HG03457 (cell line): ENCODE measurements around the gene ADORA3.

Source experiments
- ATAC-seq: cut with Tn5 transposase; IDR thresholded peaks from one replicate; pipeline ENCODE4 v1.9.1; 2021; ENCODE audit warnings: moderate number of reproducible peaks; ENCODE audit not compliant: unreplicated experiment

ADORA3 gene

DNA sequence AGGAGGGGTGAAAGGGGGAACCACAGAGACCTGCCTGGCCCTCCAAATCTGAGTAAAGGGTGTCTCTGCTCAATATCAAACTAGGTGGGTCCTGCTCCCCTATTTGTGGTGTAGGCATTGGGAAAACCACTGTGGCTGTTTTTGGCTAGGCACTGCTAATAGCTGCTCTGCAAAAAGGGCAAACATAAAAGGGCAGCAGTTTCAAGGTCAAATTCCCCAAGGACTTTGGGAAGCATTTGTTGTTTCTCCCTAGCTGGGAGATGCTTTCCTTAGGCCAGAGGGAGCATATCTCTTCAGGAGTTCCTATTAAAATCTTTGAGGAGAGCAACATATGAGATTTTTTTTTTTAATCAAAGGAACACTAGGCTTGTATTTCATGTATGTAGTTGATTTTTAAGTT, 27.2 kb downstream of the ADORA3 start:
- ATAC-seq, result no peak

DNA sequence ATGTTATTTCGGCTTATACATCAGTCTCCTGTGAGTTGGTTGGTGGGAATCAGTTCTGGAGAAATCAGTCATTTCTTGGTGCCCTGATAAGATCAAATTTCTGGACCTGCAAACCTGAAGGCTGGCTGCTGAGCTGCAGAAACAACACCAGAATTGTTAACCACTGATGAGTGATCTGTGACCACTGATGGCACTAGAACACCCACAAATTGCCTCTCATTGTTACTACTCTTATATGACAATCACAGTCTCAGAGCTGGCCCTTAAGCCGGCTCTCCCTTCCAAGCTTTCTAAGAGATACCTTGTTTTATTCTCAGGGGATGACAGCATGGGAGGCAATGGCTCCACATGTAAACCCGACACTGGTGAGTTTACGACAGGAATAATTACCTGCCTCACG, 27.7 kb downstream of the ADORA3 start:
- ATAC-seq, result no peak

DNA sequence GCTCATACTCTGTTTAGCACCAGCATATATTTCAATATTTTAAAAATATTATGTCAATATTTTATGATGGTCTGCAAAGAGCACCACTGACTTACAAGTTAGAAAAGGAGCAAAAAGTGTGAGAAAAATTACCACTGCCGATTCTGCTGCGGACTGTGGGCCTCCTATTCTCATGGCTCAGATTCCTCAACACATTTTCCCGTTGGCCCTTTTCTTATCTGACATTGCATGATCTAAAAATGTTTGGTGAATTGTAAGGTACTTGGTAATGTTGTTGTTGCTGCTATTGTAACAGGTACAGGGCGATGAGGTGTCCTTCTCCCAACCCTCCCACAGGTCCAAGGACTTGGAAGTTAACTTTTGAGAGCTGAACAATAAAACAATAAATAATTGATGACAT, 28.9 kb downstream of the ADORA3 start:
- no peak for ATAC-seq

GRCh38 chr1:111474106-111474505, 29.3 kb downstream of the ADORA3 start:
- no peak for ATAC-seq

DNA sequence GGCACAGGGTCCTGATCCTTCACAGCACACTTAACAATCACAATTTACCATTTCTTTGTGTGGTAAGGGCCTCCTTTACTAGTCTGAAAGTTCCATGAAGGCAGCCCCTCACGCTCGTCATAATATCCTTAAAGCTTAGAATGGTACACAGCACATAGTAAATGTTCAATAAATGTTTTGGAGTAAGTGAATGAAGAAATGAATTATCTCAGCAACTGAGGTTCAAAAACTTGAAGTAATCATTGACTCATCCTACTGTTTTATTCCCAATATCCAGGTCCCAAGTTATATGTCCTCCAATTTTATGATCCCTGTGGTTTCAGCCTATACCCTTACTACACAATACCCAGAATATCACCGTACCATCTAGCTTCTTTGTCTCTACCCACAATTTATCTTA, 31.9 kb downstream of the ADORA3 start:
- no peak for ATAC-seq

GRCh38 chr1:111471012-111471411, 32.4 kb downstream of the ADORA3 start:
- no peak for ATAC-seq

DNA sequence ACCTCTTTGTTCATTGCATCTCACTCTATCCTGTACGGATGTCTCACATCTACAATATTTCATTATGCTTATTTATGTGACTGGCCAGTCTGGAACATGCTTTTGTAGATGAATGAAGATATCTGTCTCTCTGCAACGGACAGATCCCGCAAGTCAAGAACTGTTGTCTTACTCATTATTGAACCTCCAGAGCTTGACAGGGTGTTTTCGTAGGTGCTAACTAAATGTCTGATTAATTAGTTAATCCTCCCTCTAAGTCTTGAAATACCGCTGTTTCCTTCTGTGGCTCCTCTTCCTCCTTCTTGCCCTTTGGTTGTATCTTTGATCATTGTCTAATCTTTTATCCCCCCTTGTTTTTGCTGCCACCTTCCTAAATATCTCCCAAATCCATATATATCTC, 32.8 kb downstream of the ADORA3 start:
- no peak for ATAC-seq

GRCh38 chr1:111469539-111469938, 33.9 kb downstream of the ADORA3 start:
- ATAC-seq, result no peak

DNA sequence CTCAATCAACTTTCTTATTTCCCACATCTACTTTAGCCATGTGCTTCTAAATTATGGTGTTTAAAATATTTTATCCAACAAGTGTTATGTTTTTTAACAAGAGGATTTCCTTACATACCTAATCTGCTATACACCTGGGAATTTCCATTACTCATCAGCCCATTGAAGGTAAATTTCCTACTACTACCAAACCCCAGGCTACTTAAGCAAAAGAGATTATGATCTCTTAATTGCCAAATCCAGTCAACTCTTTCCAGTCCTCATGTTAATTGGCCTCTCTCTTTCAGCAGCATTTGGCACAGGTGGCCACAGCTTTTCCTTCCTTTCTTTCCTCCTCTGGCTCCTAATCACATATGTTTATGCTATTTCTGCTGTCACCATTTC, 34.7 kb downstream of the ADORA3 start:
- ATAC-seq, result no peak

DNA sequence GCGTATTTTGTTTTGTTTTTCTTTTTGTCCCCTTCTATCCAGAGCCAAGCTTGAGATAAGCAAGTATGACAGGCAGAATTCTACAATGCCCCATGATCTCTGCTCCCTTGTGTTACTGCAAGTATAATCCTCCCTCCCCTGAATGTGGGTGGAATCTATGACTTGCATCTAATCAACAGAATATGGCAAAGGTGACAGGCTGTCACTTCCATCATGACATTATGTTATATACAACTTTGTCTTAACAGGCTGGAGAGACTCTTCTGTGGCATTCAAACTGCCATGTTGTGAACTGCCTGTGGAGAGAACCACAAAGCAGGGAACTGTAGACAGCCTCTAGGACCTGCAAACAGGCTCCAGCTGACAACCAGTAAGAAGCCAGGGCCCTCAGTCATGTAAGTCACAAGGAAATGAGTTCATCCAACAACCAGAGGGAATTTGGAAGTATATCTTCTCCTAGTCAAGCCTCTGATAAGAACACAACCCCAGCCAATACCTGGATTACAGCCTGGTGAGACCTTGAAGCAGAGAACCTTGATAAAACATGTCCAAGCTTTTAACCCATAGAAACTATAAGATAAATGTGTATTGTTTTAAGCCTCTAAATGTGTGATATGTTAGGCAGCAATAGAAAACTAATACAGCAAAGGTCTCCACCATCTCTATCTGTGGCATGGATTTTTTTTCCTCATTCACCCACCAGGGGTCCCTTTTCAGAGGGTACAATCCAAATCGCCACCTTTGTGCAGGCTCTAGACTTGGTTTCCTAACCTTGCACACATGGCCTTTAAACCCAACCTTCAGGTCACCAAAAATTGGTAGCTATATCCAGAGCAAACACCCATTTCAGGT, 35.3 kb downstream of the ADORA3 start:
- no peak for ATAC-seq

DNA sequence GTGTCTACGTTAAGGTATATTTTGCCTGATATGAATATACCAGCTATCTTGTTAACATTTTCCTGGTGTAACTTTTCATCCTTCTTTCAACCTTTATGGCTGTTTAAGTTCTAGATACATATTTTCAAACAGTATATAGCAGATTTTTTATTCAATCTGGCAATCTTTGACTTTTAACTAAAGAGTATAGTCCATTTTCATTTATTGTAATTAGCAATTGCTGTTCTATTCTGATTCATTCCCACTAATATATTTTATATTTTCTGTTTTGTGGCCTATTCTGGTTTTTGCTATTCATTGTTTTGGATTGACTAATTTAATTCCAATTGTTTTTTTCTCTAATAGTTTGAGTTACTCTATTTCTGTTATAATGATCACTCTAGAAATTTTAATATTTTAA, 37.0 kb downstream of the ADORA3 start:
- ATAC-seq, result no peak

DNA sequence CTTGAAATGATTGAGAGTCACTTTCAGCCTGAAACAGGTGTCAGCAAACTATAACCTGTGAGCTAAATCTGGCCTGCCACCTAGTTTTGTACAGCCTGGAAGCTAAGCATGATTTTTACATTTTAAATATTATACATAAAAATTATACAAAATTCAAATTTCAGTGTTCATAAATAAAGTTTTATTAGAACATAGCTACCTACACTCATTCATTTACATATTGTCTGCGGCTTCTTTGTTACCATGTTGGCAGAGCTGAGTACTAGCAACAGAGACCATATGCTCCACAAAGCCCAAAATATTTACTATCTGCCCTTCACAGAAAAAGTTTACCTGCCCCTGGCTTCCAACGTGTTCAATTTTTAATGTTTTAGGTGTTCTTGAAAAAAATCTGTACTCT, 37.7 kb downstream of the ADORA3 start:
- ATAC-seq, result no peak

- no peak for ATAC-seq
Observed at GRCh38 chr1:111463029-111463683, 40.3 kb downstream of the ADORA3 start.

DNA sequence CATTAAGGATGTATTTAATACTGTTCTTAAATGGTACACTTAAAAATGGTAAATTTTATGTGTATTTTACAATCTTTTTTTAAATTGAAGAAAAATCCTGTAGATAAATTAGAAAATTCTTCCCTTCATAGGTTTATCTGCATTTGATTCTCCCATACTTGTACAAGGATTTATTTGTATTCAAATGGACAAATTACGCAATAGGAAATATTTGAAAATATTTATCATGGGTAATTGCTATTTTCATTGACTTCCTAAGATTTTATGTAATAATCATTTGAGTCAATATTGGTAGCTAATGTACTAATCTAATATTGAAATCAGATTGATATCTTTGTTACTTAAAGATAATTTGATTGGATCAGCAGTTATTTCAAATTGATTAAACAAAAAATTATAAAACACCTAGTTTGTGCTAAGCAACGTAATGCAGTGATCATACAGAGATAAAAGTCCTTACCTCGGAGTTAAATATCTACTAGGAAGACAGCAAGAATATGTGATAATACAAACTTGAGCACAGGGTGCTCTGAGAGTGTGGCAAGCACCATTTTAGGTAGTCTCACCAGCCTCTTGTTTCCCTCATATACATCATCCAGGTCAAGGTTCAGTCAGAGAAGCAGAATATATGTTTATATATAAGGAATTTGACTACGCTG, 40.9 kb downstream of the ADORA3 start:
- ATAC-seq, result no peak

GRCh38 chr1:111461765-111462164, 41.7 kb downstream of the ADORA3 start:
- ATAC-seq, result no peak

- ATAC-seq, result no peak
Observed at GRCh38 chr1:111455642-111456031, 47.8 kb downstream of the ADORA3 start.

GRCh38 chr1:111454859-111455641, 48.4 kb downstream of the ADORA3 start:
- no peak for ATAC-seq

DNA sequence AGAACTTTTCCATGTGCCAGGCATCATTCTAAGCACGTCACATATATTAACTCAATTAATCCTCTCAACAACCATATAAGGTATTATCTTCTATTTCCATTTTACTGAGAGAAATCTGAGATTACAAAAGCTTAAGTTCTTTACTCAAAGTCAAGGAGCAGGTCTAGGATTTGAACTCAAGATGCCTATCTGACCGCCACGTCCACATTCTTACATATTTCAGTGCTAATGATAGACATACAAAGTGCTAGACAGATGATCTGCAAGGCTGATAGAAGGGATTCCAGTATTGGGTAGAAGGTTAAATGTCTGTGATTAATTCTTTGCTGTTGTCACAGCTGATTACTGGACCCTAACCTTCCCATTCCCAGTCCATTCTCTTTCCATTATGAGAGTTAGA, 49.7 kb downstream of the ADORA3 start:
- ATAC-seq, result no peak

GRCh38 chr1:111452581-111452980, 50.9 kb downstream of the ADORA3 start:
- ATAC-seq, result no peak

- ATAC-seq, result no peak
Observed at GRCh38 chr1:111450185-111450584, 53.2 kb downstream of the ADORA3 start.

- ATAC-seq, result no peak
Observed at GRCh38 chr1:111449703-111450017, 53.8 kb downstream of the ADORA3 start.
